NCI-H524 (cell line): Measurements from ENCODE around the gene TSC22D1.

Experiments
- DNase-seq, 2 experiments: peaks; one replicate each; lab custom pipeline; 2025; lab: John Stamatoyannopoulos, UW

The TSC22D1 gene

GRCh38 chr13:44404261-44405132 lies 171.6 kb downstream of the TSC22D1 start:
- no peak for DNase-seq

DNA sequence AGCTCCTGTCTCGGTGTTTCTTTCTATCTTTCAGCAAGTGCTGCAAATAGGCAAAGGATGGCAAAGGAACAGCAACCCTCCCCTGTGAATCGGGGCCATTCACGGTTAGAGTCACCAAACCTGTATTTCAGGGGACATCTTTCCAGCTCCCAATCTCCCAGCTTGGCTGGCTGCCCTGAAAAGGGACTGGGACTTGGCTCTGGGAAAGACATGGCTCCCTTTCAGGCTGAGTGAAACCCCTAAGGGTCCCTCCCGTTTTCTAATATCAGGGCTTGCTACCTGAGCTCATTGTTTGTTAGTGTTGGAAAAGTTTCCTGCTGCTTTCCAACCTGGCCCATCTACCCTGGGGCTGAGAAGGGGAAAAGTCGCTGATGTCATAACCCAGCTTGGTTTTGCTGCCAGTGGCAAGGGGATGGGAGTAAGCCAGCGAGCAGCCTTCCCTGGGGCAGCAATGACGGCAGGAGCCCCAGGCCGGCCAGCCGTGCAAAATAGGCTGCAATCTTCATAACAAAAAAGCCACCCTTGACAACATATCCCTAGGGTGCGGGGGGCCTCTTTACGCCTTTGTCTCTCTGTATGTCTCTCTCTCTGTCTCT lies 172.6 kb downstream of the TSC22D1 start:
- no peak for DNase-seq

DNA sequence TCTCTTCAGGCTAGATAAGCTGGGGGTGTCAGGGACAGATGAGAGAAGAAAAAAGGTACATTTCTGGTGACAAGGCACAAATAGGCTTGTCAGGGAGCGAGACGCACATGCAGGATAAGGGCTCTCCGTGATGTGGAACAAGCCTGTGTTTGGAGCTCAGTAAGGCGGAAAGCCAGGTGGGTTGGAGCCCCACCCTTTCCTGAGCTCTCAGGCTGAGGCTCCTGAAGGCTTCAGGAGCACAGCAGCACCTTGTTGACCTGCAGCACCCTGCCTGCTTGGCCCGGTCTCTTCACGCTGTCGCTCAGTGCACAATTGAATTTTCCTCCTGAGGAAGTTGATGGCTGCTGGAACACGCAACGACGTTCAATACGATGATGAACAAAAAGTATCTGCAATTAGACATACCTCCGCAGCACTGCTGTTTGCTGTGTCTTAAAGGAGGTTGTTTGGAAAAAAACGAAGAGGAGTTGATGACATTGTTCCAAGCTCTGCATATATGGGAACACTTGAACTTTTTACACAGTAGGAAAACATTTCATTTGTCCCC lies 173.2 kb downstream of the TSC22D1 start:
- no peak for DNase-seq

DNA sequence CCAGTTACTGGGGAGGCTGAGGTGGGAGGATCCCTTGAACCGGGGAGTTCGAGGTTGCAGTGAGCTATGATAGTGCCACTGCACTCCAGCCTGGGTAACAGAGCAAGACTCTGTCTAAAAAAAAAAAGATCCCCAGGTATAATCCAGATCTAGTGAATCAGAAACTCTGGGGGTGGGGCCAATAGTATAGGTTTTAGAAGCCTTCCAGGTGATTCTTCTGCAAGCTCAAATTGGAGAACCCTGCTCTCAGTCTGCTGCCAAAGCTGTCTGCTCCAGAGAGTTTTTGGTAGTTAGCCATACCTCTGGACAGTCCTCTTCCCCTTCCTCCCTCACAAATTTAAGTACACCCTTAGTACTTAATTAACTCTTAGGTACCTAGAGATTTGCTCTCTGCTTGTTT lies 174.6 kb downstream of the TSC22D1 start:
- no peak for DNase-seq

DNA sequence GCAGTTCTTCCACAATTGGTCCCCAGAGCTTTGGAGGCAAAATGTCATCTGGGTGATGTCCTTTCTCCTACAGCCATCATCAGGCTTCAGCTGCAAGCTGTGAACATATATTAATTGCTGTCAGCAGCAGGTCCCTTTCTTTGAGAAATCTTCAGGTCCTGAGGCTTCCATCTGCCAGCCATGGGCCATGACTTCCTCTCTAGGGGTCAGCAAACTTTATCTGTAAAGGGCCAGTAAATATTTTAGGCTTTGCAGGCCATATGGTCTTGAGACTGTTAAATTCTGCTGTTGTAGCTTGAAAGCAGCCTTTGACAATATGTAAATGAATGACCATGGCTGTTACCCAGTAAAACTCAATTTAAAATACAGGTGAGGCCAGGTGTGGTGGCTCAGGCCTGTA lies 175.4 kb downstream of the TSC22D1 start:
- no peak for DNase-seq

GRCh38 chr13:44399074-44399473 lies 177.1 kb downstream of the TSC22D1 start:
- DNase-seq, result peak in 1 of 2 experiments; percentile 8

GRCh38 chr13:44398606-44399005 lies 177.5 kb downstream of the TSC22D1 start:
- no peak for DNase-seq

DNA sequence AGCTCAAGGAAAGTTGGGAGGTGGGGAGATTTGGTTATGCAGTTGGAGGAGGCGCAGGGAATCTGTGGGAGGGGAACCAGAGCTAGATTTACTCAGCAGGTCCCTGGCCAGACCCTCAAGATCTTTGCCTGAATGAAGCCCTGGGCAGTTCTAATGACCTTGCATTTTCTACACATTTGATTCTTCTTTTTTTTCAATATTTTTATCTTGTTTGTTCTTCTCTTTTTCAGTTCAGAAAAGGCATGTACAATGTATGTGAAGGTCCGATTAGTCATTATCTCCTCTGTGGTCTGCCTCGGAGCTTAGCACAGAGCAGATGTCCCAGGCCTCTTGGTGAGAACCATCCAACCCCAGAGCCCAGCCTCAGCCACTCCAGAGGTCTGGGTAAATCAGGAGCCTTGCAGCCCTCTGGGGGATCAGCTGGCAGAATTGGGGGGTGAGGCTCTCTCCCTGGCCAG lies 178.3 kb downstream of the TSC22D1 start:
- no peak for DNase-seq

DNA sequence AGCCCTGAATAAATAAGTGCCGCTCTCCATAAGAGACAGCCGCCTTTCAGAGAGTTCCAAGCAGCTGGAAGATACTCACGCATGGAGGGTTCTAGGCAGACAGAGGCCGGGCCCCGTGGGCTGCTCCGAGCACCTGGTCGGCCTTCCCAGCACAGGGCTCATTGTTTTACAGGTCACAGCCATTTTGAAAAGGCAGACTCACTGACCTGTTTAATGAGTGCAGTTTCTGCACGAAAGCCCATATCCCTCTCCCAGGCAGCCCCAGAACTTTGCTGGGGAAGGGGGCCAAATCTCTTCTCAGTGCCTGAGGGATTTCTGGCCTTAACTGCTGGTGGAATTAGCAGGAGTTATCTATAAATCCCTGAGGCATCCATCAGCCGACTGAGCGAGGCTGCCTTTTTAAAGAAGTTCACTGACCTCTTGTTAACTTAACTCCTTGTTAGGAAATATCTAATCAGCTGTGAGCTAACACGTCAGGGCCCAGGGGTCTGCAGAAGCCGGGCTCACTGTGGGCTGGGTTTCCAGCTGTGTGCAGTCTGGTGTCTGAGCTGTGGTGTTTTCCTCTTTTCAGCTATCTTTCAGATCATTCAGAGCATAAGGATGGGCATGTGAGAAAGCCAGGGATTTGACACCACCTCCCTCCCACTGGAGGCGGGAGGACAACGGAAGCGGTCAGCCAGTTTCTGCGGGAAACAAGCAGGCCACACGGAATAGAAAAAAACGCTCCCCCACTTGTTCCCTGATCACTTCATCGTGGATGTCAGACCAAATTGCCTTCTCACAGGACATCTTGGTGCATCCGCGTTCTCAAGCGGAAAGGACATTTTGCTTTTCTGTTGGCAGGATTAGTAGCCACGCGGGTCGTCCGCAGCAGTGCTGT lies 179.2 kb downstream of the TSC22D1 start:
- no peak for DNase-seq

DNA sequence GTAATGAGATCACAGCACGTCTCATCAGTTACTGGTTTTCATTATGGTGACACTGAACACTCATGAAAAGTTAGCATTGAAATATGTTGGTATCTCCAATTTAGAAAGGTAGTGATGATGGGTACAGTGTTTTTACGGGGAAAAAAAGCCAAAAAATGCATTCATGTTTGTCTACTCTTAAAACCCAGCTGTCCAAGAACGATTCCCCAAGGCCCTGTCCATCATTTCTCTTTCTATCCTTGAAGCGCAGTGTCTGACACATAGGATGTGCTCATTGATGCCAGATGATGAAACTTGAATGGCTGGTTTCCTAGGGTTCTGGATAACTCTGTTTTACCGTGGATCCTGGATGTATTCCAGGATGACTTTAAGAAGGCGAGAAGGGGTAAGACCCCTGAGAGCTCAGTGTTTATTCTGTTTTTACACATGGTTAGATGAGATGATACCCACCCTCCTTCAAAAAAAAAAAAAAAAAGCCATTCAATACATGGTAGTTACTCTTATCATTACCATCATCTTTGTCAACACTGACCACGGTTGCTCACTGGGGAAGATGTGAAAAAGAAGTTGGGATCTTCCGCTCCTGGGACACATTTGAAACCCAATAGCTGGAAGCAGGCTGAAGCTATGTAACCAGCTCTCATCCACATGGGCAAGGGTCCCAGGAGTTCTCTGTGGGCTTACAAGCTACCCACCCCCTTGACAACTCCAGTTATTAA lies 180.0 kb downstream of the TSC22D1 start:
- DNase-seq, result no peak

DNA sequence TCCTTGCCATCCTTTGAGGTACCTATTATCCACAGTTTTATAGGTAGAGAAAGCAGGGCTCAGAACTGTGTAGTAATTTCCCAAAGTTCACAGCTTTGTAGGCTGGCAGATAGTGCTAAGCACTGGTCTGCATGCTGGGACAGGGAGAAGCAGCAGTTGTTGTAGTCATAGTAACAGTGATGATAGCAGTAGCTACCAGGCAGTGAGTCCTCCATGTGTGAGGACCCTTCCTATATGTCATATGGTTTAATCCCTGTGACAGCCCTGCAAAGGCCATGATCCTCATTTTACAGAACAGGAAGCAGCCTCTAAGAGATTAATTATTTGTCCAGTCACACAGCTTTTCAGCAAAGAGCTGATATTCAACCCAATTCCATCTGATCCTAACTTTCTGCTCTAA lies 181.5 kb downstream of the TSC22D1 start:
- DNase-seq, result no peak

DNA sequence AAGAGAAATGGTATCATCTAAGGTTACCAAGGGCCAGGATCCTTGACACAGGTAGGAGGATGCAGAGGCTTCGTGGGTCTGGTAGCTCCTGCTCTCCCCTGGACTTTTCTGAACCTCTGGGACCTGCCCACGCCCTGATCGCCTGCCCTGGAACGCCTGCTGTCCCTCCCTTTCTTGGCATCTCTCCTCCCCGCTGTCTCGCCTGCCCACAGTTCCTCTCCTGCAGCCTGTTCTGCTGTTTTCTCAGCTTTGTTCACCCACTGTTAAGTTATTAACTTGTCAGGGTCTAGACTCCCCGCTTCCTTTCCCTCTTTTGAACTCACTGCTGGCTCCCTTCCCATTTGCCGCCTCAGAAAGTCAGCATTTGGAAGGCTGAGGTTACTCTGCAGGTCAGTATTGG lies 182.7 kb downstream of the TSC22D1 start:
- DNase-seq, result no peak

DNA sequence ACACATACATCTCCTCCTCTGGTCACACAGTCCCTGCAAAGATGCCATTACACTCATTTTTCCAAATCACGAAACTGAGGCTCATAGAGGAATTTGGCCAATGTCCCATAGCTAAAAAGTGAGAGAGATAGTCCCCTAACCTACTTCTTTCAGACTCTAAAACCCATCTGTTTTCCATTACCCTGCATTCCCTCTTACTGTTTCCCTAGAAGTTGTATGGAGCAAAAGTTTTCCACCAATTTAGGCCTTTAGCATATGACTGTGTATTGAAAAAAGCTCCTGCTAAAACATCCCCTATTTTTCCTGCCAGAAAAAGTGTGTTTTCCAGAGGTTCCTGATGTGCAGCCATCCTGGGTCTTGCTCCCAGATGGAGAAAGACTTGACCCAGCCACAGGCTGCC lies 186.3 kb downstream of the TSC22D1 start:
- DNase-seq, result no peak

DNA sequence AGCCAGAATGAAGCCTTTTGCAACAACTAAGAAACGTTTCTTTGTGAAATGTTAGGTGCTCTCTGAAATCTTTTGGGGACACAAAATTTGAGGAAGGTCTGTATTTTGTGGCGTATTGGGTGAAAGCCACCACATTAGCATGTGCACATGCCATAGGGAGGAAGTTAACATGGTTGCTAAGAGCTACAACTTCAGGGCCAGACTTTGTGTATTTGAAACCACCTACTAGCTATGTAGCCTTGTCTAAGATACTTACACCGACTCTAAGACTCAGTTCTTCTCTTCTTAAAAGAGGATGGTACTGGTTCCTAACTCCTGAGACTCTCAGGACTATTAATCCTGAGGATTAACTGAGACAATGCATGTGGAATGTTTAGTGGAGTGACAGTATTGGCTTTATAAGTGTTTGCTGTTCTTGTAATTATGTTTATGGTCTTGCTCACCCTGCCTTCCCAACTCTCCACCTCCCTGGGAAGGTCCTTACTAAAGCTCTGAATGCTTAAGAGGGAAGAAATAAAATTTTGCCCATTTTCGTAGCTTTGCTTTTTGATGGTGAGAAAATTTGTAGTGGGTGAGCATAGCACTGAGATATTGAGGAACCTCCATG lies 187.0 kb downstream of the TSC22D1 start:
- DNase-seq, result no peak

- DNase-seq, result no peak
Observed at GRCh38 chr13:44388427-44389059, 187.6 kb downstream of the TSC22D1 start.

DNA sequence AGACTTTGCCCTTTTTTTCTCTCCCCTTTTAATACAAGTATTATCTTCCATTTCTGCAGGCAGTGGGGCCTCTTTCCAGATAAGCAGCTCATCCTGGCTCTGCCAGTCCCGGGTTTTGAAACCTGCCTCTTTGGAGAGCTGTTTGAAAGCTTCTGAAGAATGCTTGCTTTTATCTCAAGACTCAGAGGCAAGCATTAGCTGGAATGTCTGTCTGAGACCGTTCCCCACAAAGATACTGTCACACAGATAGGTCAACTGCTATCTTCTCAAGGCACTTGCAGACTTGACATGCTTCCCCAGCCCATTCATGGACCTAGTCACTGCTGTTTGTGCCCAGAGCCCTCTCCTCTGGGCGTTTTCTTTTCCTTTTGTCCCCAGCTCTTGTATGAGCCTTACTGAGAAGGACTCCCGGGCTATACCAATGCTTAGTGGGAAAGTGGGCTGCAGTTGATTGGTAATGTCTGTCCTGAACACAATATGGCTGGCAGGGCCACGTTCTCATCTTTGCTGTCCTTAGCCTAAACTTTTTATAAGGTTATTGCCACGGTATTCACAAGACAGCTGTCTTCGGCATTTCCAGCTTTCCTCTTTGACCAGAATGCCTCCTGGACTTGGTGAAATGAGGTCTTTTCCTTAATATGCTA lies 189.1 kb downstream of the TSC22D1 start:
- no peak for DNase-seq

DNA sequence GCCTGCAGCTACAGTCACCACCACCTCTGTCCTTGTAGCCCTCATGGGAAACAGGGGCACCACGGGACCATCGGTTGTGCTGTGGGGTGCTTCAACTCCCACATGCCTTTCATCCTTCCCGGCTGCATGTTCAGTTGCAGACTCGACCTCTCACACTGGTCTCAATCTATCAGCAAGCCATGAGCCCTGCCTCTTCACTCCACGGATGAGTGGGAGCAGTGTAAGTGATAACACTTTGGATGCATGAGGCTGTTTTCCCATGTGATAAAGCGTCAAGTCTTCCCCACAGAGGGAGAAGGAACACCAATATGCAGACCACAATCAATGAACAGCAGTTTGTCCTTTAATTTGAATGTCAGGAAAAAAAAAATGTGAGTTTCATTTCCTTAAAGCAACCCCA lies 190.3 kb downstream of the TSC22D1 start:
- DNase-seq, result no peak

DNA sequence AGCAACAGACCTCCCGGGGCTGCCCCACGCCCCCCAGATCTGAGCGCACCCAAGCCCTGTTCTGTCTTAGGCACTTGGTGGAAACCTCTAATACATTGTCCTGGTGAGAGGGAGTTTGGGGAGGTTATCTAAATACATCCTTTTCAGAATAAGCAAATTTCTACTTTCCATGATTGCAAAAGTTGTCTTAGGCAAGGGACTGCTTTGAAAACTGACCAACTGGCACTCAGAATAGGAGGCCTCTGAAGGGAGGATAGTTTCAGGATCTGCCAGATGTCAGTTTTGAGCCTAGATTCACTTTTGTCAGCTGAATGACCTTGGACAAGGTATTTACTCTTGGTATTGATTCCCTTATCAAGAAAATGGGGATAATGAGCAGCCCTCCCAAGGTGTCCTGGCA lies 190.7 kb downstream of the TSC22D1 start:
- DNase-seq, result no peak

DNA sequence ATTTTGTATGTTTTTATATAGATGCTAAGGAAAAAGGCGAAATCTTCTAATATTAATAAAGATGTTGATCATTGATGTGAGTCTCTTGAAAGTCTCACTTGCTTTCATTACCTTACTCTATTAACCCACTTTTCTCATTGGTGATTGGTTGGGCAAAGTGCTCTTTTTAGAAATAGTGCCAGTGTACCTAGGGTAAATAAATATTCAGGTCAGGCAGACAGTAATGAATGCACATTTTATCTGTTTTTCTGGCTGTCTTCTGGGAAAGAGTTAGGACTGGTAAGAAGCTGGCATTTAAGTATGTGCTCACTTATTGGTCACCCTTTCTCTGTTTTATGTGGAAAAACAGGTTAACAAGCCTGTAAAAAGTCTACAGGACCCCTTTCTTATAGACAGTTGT lies 191.4 kb downstream of the TSC22D1 start:
- DNase-seq, result no peak

GRCh38 chr13:44383945-44384344 lies 192.2 kb downstream of the TSC22D1 start:
- no peak for DNase-seq
